NB4 (cell line): ENCODE results near the gene LGR5.

ENCODE experiments used
- DNase-seq: peaks from one replicate; pipeline ENCODE4 v3.0.0; 2010; ENCODE audit warnings: low read depth
- H3K4me3 ChIP-seq: one replicate; pipeline ENCODE4 v1.5.1; 2011; ENCODE audit warnings: mild to moderate bottlenecking, low read depth, low read length, moderate library complexity
- MYC ChIP-seq: IDR thresholded peaks from 2 replicates; pipeline ENCODE4 v1.6.1; 2011; ENCODE audit warnings: low read depth, low read length
- POLR2A ChIP-seq: IDR thresholded peaks from 2 replicates; pipeline ENCODE4 v1.6.1; 2011; ENCODE audit warnings: mild to moderate bottlenecking; ENCODE audit not compliant: insufficient read length; ENCODE audit errors: extremely low read depth
- TF ChIP-seq, protein P1 (sequence below): IDR thresholded peaks from 2 replicates; pipeline ENCODE4 v1.6.1; 2011; ENCODE audit warnings: low read depth, low read length
- TF ChIP-seq, protein P2 (sequence below): IDR thresholded peaks from one replicate; pipeline ENCODE4 v1.5.1; 2012; ENCODE audit warnings: low read depth, low read length

Gene LGR5

DNA sequence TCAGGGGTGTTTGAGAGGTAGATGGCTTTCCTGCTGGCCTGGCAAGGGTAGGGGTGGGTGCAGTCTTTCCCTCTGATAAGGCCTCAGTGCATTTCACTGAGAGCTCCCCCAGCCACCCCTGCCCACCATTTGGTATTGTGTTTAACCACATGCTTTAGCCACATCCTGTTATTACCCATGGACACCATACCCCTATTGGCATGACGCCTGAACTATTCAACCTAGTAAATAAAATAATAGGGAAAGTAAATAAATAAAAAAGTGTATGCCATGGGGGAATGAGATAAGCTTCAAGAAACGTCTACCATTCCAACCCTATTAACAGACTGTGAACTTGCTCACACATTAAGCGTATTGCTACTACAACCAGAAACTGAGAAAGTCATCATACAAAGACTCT, 7.6 kb upstream of the LGR5 start:
- TF ChIP-seq, protein P1, sequence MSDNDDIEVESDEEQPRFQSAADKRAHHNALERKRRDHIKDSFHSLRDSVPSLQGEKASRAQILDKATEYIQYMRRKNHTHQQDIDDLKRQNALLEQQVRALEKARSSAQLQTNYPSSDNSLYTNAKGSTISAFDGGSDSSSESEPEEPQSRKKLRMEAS, result no peak
- TF ChIP-seq POLR2A, result no peak
- TF ChIP-seq MYC, result no peak
- TF ChIP-seq, protein P2, sequence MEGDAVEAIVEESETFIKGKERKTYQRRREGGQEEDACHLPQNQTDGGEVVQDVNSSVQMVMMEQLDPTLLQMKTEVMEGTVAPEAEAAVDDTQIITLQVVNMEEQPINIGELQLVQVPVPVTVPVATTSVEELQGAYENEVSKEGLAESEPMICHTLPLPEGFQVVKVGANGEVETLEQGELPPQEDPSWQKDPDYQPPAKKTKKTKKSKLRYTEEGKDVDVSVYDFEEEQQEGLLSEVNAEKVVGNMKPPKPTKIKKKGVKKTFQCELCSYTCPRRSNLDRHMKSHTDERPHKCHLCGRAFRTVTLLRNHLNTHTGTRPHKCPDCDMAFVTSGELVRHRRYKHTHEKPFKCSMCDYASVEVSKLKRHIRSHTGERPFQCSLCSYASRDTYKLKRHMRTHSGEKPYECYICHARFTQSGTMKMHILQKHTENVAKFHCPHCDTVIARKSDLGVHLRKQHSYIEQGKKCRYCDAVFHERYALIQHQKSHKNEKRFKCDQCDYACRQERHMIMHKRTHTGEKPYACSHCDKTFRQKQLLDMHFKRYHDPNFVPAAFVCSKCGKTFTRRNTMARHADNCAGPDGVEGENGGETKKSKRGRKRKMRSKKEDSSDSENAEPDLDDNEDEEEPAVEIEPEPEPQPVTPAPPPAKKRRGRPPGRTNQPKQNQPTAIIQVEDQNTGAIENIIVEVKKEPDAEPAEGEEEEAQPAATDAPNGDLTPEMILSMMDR, result no peak
- DNase-seq, result no peak
- no peak overlapping the region for H3K4me3 ChIP-seq

DNA sequence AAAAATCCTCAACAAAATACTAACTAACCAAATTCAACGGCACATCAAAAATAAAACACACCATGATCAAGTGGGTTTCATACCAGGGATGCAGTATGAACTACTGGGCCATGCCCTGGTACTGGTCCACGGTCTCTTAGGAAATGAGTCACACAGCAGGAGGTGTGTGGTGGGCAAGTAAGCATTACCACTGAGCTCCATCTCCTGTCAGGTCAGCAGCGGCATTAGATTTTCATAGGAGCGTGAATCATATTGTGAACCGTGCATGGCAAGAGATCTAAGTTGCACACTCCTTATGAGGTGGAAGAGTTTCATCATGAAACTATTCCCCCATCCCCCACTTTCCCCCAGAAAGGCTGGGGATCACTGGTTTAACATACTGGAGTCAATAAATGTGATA, 6.7 kb upstream of the LGR5 start:
- H3K4me3 ChIP-seq, result no peak overlapping the region
- no peak for DNase-seq
- TF ChIP-seq POLR2A, result no peak
- no peak for TF ChIP-seq MYC
- TF ChIP-seq, protein P1, result no peak
- TF ChIP-seq, protein P2, result no peak

DNA sequence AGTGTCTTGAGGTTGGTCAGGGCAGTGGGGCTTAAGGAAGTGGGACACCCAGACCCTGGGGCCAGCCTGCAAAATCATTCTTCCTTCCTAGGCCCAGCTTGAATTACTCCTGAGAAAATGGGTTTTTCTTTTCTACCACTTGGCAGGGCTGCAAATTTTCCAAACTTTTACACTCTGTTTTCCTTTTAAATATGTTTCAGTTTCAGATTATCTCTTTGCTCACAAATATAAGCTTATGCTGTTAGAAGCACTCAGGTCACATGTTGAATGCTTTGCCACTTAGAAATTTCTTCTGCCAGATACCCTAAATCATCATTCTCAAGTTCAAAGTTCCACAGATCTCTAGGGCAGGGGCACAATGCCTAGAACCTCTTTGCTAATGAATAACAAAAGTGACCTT, 2.9 kb upstream of the LGR5 start:
- TF ChIP-seq MYC (no peak), POLR2A (no peak)
- TF ChIP-seq, protein P1, result no peak
- TF ChIP-seq, protein P2, result no peak
- H3K4me3 ChIP-seq, result no peak overlapping the region
- no peak for DNase-seq

DNA sequence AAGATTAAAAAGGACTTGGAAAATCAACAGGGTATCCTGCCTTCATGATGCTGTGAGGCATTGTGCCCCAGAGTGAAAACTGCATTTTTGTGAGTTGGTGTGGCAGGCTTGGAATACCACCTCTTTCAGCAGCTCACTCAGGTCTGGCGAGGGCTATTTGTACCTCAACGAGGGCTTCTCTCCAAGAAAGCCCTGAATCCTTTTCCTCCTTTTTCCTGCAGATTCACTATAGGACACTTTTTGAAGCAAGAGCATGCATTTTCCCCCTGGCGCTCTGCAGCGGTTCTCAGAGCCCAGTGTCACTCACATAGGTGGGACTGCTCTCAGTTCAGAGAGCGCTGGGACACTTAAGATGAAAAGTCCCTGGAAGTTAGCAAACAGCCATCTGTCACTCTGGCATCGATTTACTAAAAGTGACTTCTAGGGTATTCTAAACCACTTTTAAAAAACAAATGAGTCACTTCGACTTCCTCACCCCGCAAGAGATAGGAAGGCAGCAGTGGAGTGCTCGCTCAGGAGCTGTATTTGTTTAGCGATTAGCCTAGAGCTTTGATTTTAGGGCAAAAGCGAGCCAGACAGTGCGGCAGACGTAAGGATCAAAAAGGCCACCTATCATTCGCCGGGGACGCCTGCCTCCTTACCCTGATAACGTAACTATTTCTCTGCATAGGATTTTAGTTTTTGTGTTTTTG, 782 bp upstream of the LGR5 start:
- no peak for DNase-seq
- no peak for TF ChIP-seq POLR2A
- TF ChIP-seq, protein P2, result no peak
- TF ChIP-seq, protein P1, result no peak
- no peak for TF ChIP-seq MYC
- no peak overlapping the region for H3K4me3 ChIP-seq

DNA sequence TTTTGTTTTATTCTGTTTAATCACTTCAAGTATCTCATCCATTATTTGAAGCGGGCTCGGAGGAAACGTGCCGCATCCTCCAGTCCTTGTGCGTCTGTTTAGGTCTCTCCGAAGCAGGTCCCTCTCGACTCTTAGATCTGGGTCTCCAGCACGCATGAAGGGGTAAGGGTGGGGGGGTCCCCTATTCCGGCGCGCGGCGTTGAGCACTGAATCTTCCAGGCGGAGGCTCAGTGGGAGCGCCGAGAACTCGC, 311 bp upstream of the LGR5 start:
- TF ChIP-seq, protein P2, result no peak
- TF ChIP-seq MYC (no peak), POLR2A (no peak)
- TF ChIP-seq, protein P1, result no peak
- DNase-seq, result no peak
- H3K4me3 ChIP-seq, result no peak overlapping the region

DNA sequence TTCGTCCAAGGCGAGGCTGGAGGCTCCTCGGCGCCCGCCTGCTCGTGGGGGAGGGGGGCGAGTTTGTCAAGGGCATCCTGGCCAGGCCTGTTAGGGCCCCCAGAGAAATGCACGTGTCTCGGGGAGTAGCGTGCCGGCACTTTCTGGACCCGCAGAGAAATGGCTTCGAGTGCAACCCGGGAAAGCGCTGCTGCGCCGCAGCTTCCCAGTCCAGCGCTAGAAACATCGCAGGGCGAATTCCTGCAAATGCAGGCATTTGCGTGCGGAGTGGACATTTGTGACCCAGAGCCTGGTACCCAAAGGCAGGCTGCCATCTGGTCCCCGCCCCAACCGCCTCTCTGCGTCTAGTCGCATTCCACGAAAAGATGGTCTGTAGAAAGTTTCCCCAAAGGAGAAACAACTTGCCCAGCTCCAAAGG, 756 bp downstream of the LGR5 start:
- no peak for DNase-seq
- no peak for TF ChIP-seq MYC
- TF ChIP-seq, protein P1, result no peak
- TF ChIP-seq, protein P2, result no peak
- TF ChIP-seq POLR2A, result no peak
- H3K4me3 ChIP-seq, result no peak overlapping the region
